CD4-positive, alpha-beta T cell (primary cell): ENCODE results near the gene DOCK2. TPM values are rescaled to one million over a fixed set of nuclear protein-coding genes. Genes with fewer than 3 reads are reported as not detected.

Experiments used
- ATAC-seq: fragments of 200-7000 bp; cut with Tn5 transposase; one replicate; pipeline ENCODE4 v1.10.0; 2022; ENCODE audit warnings: mild to moderate bottlenecking; ENCODE audit not compliant: poor library complexity
- CTCF ChIA-PET: fragments of 350-600 bp; sonication (Branson Sonifier 250); formaldehyde crosslinking; loops from one replicate; lab custom pipeline; 2021; ENCODE audit warnings: antibody characterized with exemption, inconsistent platforms; lab: Charles Lee
- POLR2A ChIA-PET: fragments of 350-600 bp; sonication (Branson Sonifier 250); formaldehyde crosslinking; loops from one replicate; lab custom pipeline; 2021; ENCODE audit warnings: antibody characterized with exemption, inconsistent platforms; lab: Charles Lee
- DNase-seq, 14 experiments: peaks; one replicate each; pipeline ENCODE4 v3.0.0-alpha.2; 2013 to 2020; ENCODE audit warnings: mixed read lengths in 2 of 14
- H3K27ac ChIP-seq, 2 donors: one replicate each; pipeline versions ENCODE4 v1.5.1 to v1.7.0; 2013; ENCODE audit warnings: low read length in 2 of 2, low read depth in 1 of 2, mild to moderate bottlenecking in 1 of 2
- H3K27me3 ChIP-seq, 2 experiments: 1 replicate in 1 of 2; 2 replicates in 1 of 2; pipeline versions ENCODE4 v1.6.1 to v1.7.0; 2013; ENCODE audit warnings: low read length in 2 of 2, control low read depth in 1 of 2, mild to moderate bottlenecking in 1 of 2, moderate library complexity in 1 of 2; ENCODE audit not compliant: insufficient read depth in 2 of 2, control insufficient read depth in 1 of 2
- H3K36me3 ChIP-seq: one replicate; pipeline ENCODE4 v1.6.1; 2013; ENCODE audit warnings: low read length, control low read depth; ENCODE audit not compliant: insufficient read depth
- H3K4me1 ChIP-seq: one replicate; pipeline ENCODE4 v1.6.1; 2013; ENCODE audit warnings: low read length, control low read depth; ENCODE audit not compliant: insufficient read depth
- H3K4me3 ChIP-seq: one replicate; pipeline ENCODE4 v1.5.1; 2013; ENCODE audit warnings: mild to moderate bottlenecking, low read length, moderate library complexity
- H3K9me3 ChIP-seq, 2 experiments: 1 replicate in 1 of 2; 2 replicates in 1 of 2; pipeline versions ENCODE4 v1.6.1 to v1.7.0; 2013; ENCODE audit warnings: low read length in 2 of 2, mild to moderate bottlenecking in 2 of 2, control low read depth in 1 of 2, moderate library complexity in 1 of 2; ENCODE audit not compliant: control insufficient read depth in 1 of 2, insufficient read depth in 1 of 2
- H3K27ac Mint-ChIP-seq: one replicate; pipeline ENCODE4 v1.8.0; 2020; ENCODE audit warnings: mixed read lengths
- H3K27me3 Mint-ChIP-seq: one replicate; pipeline ENCODE4 v1.8.0; 2021; ENCODE audit warnings: mixed read lengths
- H3K36me3 Mint-ChIP-seq: one replicate; pipeline ENCODE4 v1.8.0; 2021; ENCODE audit warnings: low read depth, mixed read lengths
- H3K4me1 Mint-ChIP-seq: one replicate; pipeline ENCODE4 v1.8.0; 2021; ENCODE audit warnings: low read depth, mixed read lengths
- H3K4me3 Mint-ChIP-seq: one replicate; pipeline ENCODE4 v1.8.0; 2020; ENCODE audit warnings: mild to moderate bottlenecking, mixed read lengths
- H3K9me3 Mint-ChIP-seq: one replicate; pipeline ENCODE4 v1.8.0; 2020; ENCODE audit warnings: mixed read lengths
- intact Hi-C, 2 experiments: fragments of 100-400 bp; cut with DNase I in 1 of 2; cut with micrococcal nuclease in 1 of 2; formaldehyde crosslinking; loops; one replicate each; pipeline versions ENCODE4 v1.15.1 to v1.9.0; 2023 to 2025; cut with DNase I, micrococcal nuclease
- total RNA-seq, 174 experiments: library from RNA in 2 of 174; stranded (reverse) in 2 of 174; gene quantifications; one replicate each; pipeline ENCODE4 v1.2.3 and lab custom pipeline; 2021 to 2026
- TF ChIP-seq, protein P1 (sequence below): fragments of 200-600 bp; IDR thresholded peaks from one replicate; pipeline ENCODE4 v1.8.0; 2022; ENCODE audit warnings: antibody characterized with exemption, mild to moderate bottlenecking

The DOCK2 gene
- total RNA-seq, 2 experiments from 2014 or later, result 220 to 229 TPM

DNA sequence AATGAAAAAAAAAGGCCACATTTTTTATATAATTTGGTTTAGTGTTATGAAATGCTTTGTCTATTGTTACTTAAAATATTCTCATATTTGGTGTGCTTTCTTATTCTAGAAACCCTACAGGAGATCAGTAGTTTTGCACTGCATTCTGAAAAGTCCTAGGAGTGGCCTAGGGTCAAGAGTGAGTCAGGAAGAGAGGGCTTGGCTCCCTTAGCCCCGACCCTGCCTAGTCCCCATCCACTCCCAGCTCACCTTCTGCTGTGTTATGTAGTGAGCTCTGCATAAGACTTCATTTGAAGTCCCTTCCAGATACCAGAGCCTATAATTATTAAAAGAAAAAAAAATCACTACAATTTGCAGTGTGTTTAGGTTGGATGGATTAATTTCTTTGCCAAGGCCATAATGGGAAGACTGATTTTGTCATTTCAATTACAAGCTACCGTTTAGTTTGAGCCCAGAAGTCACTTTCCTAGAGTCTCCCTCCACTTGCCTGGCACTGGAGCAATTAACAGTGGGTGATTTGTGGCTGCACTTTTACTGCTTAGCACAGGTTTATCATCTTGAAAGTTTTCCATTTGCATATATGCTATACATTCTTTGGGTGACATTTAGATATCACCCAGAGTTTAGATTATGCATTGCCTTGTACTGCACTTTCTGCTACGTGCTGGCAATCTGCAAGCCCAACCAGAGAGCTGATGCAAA, 199.9 kb downstream of the DOCK2 start:
- H3K4me1 ChIP-seq, result no peaks in the 10 kb centered on the region
- H3K36me3 ChIP-seq, result peaks cover 42% of the 10 kb centered on the region
- ATAC-seq (no peak), DNase-seq (no peak)
- H3K4me3 Mint-ChIP-seq, result no peak overlapping the region
- H3K27me3 ChIP-seq, result no peaks in the 10 kb centered on the region
- H3K9me3 Mint-ChIP-seq, result no peaks in the 10 kb centered on the region
- TF ChIP-seq, protein P1, sequence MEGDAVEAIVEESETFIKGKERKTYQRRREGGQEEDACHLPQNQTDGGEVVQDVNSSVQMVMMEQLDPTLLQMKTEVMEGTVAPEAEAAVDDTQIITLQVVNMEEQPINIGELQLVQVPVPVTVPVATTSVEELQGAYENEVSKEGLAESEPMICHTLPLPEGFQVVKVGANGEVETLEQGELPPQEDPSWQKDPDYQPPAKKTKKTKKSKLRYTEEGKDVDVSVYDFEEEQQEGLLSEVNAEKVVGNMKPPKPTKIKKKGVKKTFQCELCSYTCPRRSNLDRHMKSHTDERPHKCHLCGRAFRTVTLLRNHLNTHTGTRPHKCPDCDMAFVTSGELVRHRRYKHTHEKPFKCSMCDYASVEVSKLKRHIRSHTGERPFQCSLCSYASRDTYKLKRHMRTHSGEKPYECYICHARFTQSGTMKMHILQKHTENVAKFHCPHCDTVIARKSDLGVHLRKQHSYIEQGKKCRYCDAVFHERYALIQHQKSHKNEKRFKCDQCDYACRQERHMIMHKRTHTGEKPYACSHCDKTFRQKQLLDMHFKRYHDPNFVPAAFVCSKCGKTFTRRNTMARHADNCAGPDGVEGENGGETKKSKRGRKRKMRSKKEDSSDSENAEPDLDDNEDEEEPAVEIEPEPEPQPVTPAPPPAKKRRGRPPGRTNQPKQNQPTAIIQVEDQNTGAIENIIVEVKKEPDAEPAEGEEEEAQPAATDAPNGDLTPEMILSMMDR, result no peak
- H3K27ac ChIP-seq, result no peak overlapping the region
- intact Hi-C loops, result no loop called here
- no peaks in the 10 kb centered on the region for H3K27me3 Mint-ChIP-seq
- ChIA-PET CTCF (no interaction called here), POLR2A (no interaction called here)
- H3K36me3 Mint-ChIP-seq, result peaks cover 69% of the 10 kb centered on the region
- H3K4me1 Mint-ChIP-seq, result peaks cover 4% of the 10 kb centered on the region
- no peak overlapping the region for H3K4me3 ChIP-seq
- no peak overlapping the region for H3K27ac Mint-ChIP-seq
- no peaks in the 10 kb centered on the region for H3K9me3 ChIP-seq

GRCh38 chr5:169837686-169838085, 200.6 kb downstream of the DOCK2 start:
- Histone ChIP-seq H3K36me3 (peaks cover 47% of the 10 kb centered on the region), H3K27ac (no peak overlapping the region), H3K9me3 (no peaks in the 10 kb centered on the region), H3K4me3 (no peak overlapping the region), H3K4me1 (no peaks in the 10 kb centered on the region), H3K27me3 (no peaks in the 10 kb centered on the region)
- no peaks in the 10 kb centered on the region for H3K27me3 Mint-ChIP-seq
- peaks cover 72% of the 10 kb centered on the region for H3K36me3 Mint-ChIP-seq
- intact Hi-C loops, result no loop called here
- CTCF ChIA-PET, result no interaction called here
- H3K27ac Mint-ChIP-seq, result no peak overlapping the region
- TF ChIP-seq, protein P1, result no peak
- POLR2A ChIA-PET, result no interaction called here
- H3K4me1 Mint-ChIP-seq, result peaks cover 4% of the 10 kb centered on the region
- no peak overlapping the region for H3K4me3 Mint-ChIP-seq
- no peak for DNase-seq
- no peak for ATAC-seq
- H3K9me3 Mint-ChIP-seq, result no peaks in the 10 kb centered on the region

DNA sequence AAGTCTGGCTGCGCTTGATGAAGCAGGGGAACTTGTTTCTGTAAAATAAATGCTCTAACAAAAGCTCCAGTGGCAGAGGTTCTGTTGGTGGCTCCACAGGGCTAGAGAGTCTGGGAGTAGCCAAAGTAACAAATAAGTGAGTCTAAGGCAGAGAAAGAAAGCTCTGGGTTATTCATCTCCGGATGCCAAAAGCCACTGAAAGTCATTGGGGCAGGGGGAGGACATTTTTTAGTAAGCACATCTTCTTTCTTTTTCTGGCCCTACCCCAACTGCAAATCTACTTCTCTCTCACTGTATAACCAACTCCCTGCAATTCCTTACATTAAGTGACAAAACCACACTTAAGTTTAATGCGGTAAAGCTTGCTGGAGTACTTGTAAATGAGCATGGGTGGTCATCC, 201.6 kb downstream of the DOCK2 start:
- Mint-ChIP-seq H3K4me3 (no peak overlapping the region), H3K9me3 (no peaks in the 10 kb centered on the region), H3K4me1 (peaks cover 4% of the 10 kb centered on the region), H3K27ac (no peak overlapping the region), H3K36me3 (peaks cover 80% of the 10 kb centered on the region), H3K27me3 (no peaks in the 10 kb centered on the region)
- TF ChIP-seq, protein P1, result no peak
- DNase-seq (no peak), ATAC-seq (no peak)
- CTCF ChIA-PET, result no interaction called here
- H3K9me3 ChIP-seq, result no peaks in the 10 kb centered on the region
- H3K27me3 ChIP-seq, result no peaks in the 10 kb centered on the region
- H3K4me1 ChIP-seq, result no peaks in the 10 kb centered on the region
- H3K36me3 ChIP-seq, result peaks cover 53% of the 10 kb centered on the region
- no peak overlapping the region for H3K4me3 ChIP-seq
- H3K27ac ChIP-seq, result no peak overlapping the region
- intact Hi-C loops, result no loop called here
- POLR2A ChIA-PET, result no interaction called here
